GM18870 (cell line): Measurements from ENCODE around the gene RASGEF1C.
"Not testable (repeated sequence)": the region's sequence is repeated elsewhere in the genome, so short reads cannot be mapped to it uniquely, and the experiment has no call there.

Experiments
- ATAC-seq: cut with Tn5 transposase; IDR thresholded peaks from one replicate; pipeline ENCODE4 v1.9.1; 2021; ENCODE audit warnings: moderate library complexity; ENCODE audit not compliant: unreplicated experiment

The RASGEF1C gene

GRCh38 chr5:180211761-180212035 lies 2.7 kb upstream of the RASGEF1C start:
- ATAC-seq: no peak

DNA sequence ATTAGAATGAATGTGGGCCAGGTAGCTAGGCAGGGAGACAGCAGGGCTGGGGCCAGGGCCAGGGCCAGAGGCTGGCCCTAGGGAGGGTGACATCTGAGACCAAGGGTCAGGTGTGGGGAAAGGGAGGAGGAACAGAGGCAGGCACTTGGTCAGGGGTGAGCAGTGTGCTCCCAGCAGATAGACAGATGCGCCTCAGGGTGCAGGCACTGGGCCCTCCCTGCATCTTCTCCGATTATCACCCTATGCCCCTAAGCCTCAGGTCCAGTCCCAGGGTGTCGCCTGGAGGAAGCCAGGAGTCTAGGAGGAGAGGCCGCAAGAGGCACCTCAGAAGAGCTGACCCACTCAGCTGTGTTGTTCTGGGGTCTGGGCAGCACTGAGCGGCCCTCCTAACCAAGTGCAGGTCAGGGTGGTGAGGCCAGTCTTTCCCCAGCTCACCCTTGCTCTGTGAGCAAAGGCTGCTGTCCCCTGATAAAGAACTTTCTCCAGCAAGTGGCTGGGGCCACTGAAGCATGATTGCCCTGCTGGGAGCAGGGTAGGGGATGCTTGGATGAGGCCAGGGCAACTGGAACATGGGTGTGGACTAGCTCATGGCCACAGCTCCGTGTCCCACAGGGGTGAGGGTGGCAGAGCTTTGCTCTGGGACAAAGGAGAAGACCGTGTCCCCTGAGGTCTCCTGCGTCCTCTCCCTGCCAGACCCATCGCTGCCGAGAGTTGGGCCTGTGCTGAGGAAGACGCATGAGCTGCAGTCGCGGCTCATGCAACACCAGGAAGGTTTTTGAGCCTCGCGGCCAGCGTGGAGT lies 2.1 kb upstream of the RASGEF1C start:
- ATAC-seq: no peak

- ATAC-seq: not testable (repeated sequence)
These were observed 1.1 kb upstream of the RASGEF1C start for GRCh38 chr5:180210077-180210476.

GRCh38 chr5:180208435-180209081 lies 453 bp downstream of the RASGEF1C start:
- ATAC-seq: no peak

GRCh38 chr5:180208038-180208434 lies 975 bp downstream of the RASGEF1C start:
- ATAC-seq: no peak

DNA sequence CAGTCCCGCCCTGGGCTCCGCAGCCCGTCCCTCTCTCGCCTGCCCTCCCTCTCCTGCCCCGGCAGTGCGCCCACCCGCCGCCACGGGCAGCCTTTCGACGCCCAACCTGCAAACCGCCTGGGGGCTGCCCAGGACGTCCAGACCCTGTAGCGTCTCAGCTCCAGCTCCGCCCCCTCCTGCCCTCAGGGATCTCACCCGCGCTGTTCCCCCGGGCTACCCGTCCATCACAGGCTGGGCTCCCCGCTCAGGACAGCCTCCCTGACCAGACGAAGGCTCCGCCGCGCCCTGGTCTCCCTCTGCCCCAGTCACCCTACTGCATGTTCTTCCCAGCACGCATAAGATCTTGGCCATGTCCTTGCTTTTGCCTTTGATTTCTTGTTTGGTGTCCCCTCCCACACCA lies 1.4 kb downstream of the RASGEF1C start:
- no peak for ATAC-seq

- ATAC-seq: no peak
These were observed 2.0 kb downstream of the RASGEF1C start for GRCh38 chr5:180206993-180207392.

DNA sequence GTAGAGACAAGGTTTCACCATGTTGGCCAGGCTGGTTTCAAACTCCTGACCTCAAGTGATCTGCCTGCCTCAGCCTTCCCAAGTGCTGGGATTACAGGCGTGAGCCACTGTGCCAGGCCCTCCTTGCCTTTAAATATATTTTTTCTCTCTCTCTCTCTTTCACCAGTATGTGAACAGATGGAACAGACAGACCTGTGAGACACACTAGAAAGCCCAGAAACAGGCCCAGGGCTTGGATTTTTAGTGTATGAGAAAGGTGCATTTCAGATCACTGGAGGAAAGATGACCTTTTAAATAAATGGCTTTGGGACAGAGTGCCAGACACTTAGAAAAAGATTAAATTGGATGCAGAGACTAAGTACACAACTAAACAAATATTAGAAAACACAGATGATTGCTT lies 3.1 kb downstream of the RASGEF1C start:
- no peak for ATAC-seq

GRCh38 chr5:180204276-180204819 lies 4.7 kb downstream of the RASGEF1C start:
- no peak for ATAC-seq

DNA sequence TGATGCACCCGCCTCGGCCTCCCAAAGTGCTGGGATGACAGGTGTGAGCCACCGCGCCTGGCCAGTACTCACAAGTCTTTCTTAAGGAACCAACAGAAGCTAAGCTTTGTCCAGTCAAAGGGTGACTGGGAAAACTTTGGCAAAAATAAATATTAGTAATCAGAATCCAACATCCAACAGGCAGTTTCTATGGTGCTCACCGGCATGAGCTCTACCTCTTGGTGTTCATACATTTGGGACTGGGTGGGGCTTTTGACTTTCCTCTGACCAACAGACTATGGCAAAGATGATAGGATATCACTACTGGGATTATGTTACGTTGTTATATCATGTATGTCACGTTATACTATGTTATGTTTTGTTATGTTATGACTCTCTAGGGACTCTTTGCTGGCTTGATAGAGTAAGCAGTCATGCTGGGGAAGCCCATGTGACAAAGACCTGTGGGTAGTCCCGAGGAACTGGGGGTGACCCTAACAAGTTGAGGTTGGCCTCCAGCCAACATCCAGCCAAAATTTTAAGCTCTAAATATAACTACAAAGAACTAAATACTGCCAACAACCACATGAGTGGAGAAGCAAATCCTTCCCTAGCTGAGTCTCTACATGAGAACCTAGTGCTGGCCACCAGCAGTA lies 6.0 kb downstream of the RASGEF1C start:
- no peak for ATAC-seq

GRCh38 chr5:180201051-180201987 lies 7.7 kb downstream of the RASGEF1C start:
- no peak for ATAC-seq

GRCh38 chr5:180199390-180199789 lies 9.6 kb downstream of the RASGEF1C start:
- ATAC-seq: no peak

DNA sequence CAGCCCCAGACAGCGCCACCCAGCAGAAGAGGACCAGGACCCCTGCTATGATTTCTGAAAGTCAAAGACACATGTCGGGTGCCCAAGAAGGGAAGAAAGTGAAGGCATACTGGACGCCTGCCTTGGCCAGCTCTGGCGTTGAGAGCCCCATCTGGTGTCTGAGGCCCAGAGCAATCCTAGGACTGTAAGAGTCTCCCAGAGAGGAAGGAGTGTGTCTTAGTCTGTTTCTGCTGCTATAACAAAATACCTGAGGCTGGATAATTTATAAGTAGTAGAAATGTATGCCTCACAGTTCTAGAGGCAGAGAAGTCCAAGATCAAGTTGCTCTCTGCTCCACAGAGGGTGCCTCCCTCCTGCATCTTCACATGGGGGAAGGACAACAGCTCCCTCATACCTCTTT lies 10.8 kb downstream of the RASGEF1C start:
- ATAC-seq: no peak

DNA sequence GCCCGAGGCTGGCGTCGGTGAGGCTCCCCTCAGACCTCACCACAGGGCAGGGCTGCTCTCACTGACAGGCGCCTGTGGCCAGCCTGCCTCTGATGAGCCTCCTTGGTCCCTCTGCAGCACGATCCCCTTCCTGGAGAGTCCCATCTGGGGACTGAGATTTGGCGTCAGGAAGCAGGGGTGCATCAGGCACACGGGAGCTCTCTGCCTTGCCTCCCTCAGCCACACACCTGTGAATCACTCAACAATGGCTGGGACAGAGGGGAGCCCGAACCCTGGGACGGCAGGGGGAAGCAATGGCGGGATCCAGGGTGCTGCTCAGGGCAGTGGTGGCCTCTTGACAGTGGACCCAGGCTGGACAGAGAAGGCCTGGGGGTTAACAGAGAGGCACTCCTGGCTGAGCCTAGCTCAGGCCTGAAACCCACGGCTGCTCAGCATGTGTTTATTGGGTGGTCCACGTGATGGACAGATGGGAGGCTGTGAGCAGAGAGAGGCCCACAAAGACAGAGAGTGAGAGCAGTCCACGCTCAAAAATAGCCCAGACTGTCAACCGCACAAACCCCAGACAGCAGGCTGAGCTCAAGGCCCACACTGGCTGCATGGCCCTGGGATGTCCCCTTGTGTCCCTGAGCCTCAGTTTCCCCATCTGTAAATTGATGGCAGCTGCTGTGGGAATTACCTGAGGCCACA lies 11.9 kb downstream of the RASGEF1C start:
- ATAC-seq: no peak

DNA sequence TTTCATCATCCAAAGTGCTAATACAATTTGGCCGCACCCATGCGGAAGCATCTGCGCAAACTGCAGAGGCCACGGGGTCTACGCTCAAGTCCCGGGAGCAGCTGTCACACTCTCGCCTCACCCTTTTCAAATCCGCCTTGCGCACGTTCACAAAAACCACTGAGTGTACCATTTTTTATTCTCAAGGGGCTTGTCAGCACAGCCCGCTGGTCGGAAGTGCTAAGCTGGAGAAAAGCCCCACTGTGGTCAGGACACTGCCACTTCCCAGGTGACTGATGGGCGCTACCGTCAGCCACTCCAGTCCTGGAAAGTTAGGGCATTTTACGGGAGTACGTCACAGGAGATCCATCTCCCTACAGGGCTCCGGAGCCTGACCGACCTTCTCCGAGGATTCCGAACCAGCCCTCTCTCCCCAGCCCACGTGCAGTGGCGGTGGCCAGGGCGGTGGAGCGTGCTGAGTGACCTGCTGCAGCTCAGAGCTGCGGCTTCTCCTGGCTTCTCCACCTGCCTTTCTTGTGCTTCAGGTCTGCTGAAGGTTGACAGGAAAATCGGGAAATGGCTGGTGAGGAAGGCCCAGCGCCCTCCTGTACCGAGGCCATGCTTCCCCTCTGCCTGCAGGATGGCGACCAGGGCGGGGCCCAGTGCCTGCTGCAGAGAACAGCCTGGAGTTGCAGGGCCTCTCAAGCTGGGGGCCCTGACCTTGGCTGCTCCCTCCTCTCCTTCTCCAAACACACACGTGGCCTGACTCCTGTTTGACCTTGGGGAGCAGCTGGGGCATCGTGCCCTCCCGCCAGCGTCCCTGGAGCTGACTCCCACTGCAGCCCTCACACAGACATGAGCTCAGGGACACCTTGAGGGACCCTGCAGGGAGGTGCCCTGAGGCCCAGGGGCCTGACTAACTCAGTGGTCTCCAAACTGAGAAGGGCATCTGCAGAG lies 14.3 kb downstream of the RASGEF1C start:
- ATAC-seq: no peak

DNA sequence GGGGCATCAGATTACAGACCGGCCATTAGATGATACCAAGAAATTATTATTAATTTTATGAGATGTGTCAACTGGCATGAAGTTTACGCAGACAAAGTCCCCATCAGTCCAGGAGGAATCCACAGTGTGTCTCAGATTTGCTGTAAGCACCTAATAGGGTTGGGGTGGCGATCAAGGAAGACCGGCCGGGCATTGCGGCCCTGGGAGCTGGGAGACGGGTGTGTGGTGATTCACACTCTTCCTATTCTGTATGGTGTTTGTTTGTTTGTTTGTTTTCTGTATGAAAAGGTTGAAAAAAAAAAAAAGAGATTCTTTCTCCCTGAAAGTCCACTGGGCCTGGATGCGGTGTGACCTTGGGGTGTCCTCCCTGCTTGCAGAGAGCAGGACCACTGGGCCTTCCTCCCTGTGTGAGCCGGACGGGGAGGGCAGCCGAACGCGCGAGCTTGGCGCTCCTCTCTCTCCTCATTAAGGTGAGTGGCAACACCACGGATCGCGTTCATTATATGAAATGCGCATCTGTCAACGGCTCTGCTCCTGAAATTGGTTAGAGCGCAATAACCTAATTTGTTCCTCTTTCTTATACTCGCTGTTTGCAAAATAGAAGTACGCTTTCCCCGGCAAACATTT lies 15.1 kb downstream of the RASGEF1C start:
- ATAC-seq: no peak

GRCh38 chr5:180191716-180192115 lies 17.3 kb downstream of the RASGEF1C start:
- no peak for ATAC-seq

GRCh38 chr5:180187767-180188166 lies 21.2 kb downstream of the RASGEF1C start:
- ATAC-seq: no peak

DNA sequence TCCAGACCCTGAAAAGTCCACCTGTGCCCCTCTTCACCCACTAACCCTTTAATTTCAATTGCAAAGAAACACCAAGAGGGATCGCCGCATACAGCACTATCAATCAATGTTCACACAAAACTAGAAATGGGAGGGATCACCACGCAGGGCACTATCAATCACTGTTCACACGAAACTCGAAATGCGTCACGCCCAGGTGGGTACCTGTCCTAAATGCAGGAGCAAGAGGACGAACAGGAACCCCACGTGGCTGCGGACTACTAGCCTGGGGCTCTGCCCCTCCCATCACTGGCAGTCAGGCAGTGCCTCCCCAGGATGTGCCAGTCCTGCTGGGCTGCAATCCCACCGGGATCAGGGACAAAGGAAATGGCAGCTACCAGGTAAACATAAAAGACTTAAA lies 28.2 kb downstream of the RASGEF1C start:
- no peak for ATAC-seq
